Ovary (tissue), 3 donors: ENCODE results near the gene GNA14.

Source experiments
- EP300 ChIP-seq: sonication (generic); formaldehyde crosslinking; IDR thresholded peaks from one replicate; pipeline ENCODE4 v1.6.1; 2017; ENCODE audit warnings: antibody characterized with exemption
- POLR2A ChIP-seq: fragments of 450-650 bp; IDR thresholded peaks from one replicate; pipeline ENCODE4 v1.6.1; 2017; ENCODE audit warnings: antibody characterized with exemption, mild to moderate bottlenecking, moderate library complexity
- TF ChIP-seq, protein P1 (sequence below), 3 donors: fragments of 450-650 bp in 2 of 3; fragments of 200-600 bp in 1 of 3; IDR thresholded peaks; one replicate each; pipeline versions ENCODE4 v1.5.1 to v1.8.0; 2016 to 2022; ENCODE audit warnings: antibody characterized with exemption in 3 of 3, mild to moderate bottlenecking in 1 of 3
- donor health status: DM: no; HTN: no; CAD: no.

DNA sequence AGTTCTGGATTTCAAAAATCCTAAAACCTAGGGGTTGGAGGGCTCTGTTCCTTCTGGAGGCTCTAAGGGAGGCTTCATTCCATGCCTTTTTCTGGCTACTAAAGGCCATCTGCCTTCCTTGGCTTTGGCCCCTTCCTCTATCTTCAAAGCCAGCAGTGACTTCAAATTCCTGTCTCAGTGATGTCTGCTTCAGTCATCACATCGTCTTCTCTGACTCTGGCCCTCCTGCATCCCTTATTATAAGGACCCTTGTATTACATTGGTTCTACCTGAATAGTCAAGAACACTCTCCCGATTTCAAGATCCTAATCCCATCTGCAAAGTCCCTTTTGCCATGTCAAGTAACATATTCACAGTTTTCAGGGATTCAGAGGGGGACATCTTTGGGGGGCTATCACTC lies 60.3 kb downstream of the GNA14 start:
- TF ChIP-seq, protein P1, sequence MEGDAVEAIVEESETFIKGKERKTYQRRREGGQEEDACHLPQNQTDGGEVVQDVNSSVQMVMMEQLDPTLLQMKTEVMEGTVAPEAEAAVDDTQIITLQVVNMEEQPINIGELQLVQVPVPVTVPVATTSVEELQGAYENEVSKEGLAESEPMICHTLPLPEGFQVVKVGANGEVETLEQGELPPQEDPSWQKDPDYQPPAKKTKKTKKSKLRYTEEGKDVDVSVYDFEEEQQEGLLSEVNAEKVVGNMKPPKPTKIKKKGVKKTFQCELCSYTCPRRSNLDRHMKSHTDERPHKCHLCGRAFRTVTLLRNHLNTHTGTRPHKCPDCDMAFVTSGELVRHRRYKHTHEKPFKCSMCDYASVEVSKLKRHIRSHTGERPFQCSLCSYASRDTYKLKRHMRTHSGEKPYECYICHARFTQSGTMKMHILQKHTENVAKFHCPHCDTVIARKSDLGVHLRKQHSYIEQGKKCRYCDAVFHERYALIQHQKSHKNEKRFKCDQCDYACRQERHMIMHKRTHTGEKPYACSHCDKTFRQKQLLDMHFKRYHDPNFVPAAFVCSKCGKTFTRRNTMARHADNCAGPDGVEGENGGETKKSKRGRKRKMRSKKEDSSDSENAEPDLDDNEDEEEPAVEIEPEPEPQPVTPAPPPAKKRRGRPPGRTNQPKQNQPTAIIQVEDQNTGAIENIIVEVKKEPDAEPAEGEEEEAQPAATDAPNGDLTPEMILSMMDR (IDR thresholded peaks at IDR 0.05): no peak
- TF ChIP-seq POLR2A (no peak), EP300 (no peak)
